K562 (cell line): ENCODE data around the gene CCND3. TPM values are rescaled to one million over a fixed set of nuclear protein-coding genes. Genes with fewer than 3 reads are reported as not detected.

Experiments
- CBFB ChIP-seq: sonication (generic); formaldehyde crosslinking; IDR thresholded peaks from 2 replicates; pipeline ENCODE4 v1.4.0; 2020; ENCODE audit warnings: mild to moderate bottlenecking, missing genetic modification reagents
- E4F1 ChIP-seq: fragments of 250-450 bp; sonication (Bioruptor Pico); IDR thresholded peaks from 2 replicates; pipeline ENCODE4 v1.5.0; 2021; ENCODE audit warnings: mild to moderate bottlenecking, borderline replicate concordance
- FOS ChIP-seq: IDR thresholded peaks from 3 replicates; pipeline ENCODE4 v1.6.1; 2011; ENCODE audit not compliant: insufficient read length; ENCODE audit errors: extremely low read depth
- HSF4 ChIP-seq: fragments of 250-450 bp; sonication (Bioruptor Pico); IDR thresholded peaks from 2 replicates; pipeline ENCODE4 v2.1.2; 2022; ENCODE audit warnings: mild to moderate bottlenecking, moderate library complexity, borderline replicate concordance
- MBD1 ChIP-seq: fragments of 250-450 bp; sonication (Bioruptor Pico); IDR thresholded peaks from 2 replicates; pipeline ENCODE4 v1.8.0; 2022; ENCODE audit warnings: inconsistent platforms
- MLX ChIP-seq, 2 experiments: fragments of 450-650 bp in 1 of 2; sonication (generic) in 1 of 2; formaldehyde crosslinking; conservative IDR thresholded peaks; 2 replicates each; pipeline versions ENCODE4 v1.4.0 to v1.8.1; 2020 to 2022; ENCODE audit warnings: mild to moderate bottlenecking in 1 of 2, missing genetic modification reagents in 1 of 2
- NFE2 ChIP-seq: IDR thresholded peaks from 2 replicates; pipeline ENCODE4 v1.6.1; 2014; ENCODE audit warnings: antibody characterized with exemption, low read depth
- RBM39 ChIP-seq: fragments of 200-400 bp; formaldehyde crosslinking; optimal IDR thresholded peaks from 2 replicates; pipeline ENCODE3; 2018; ENCODE audit warnings: low read depth, low read length
- SFPQ ChIP-seq: fragments of 200-400 bp; formaldehyde crosslinking; IDR thresholded peaks from 2 replicates; pipeline ENCODE4 v1.6.1; 2017; ENCODE audit warnings: mild to moderate bottlenecking, low read depth, low read length, moderate library complexity
- SIN3A ChIP-seq, 2 experiments: fragments of 150-350 bp in 1 of 2; IDR thresholded peaks; 2 replicates each; pipeline ENCODE4 v1.6.1; 2011 to 2016; ENCODE audit warnings: borderline replicate concordance in 2 of 2, low read depth in 2 of 2, low read length in 2 of 2, mild to moderate bottlenecking in 2 of 2, moderate library complexity in 2 of 2; ENCODE audit not compliant: control insufficient read depth in 1 of 2
- SMARCC2 ChIP-seq: fragments of 450-650 bp; IDR thresholded peaks from 2 replicates; pipeline ENCODE4 v1.6.1; 2017; ENCODE audit warnings: antibody characterized with exemption, moderate library complexity, mild to moderate bottlenecking, low read depth
- SRSF1 ChIP-seq: fragments of 200-400 bp; formaldehyde crosslinking; IDR thresholded peaks from 2 replicates; pipeline ENCODE4 v1.6.1; 2017; ENCODE audit warnings: mild to moderate bottlenecking, low read depth, low read length, moderate library complexity
- STAT5A ChIP-seq: IDR thresholded peaks from 2 replicates; pipeline ENCODE4 v1.6.1; 2012; ENCODE audit warnings: low read length, inconsistent platforms, borderline replicate concordance
- ZNF449 ChIP-seq: fragments of 250-450 bp; sonication (Bioruptor Pico); IDR thresholded peaks from 2 replicates; pipeline ENCODE4 v1.8.0; 2022; ENCODE audit warnings: moderate library complexity, mild to moderate bottlenecking, inconsistent platforms
- ZNF57 ChIP-seq: fragments of 450-650 bp; formaldehyde crosslinking; IDR thresholded peaks from 2 replicates; pipeline ENCODE4 v1.4.0; 2020; ENCODE audit warnings: mild to moderate bottlenecking, moderate library complexity
- ZNF668 ChIP-seq: fragments of 250-450 bp; sonication (Bioruptor Pico); IDR thresholded peaks from 2 replicates; pipeline ENCODE4 v1.8.0; 2022; ENCODE audit warnings: mild to moderate bottlenecking, inconsistent platforms
- polyA plus RNA-seq, 8 experiments: library from polyadenylated mRNA; depleted of rRNA in 4 of 8; stranded (reverse) in 5 of 8; unstranded in 3 of 8; fragments of >200 nt; fragmentation: Nextera tagmentation in 2 of 8; fragmentation: Illumina TruSeq in 1 of 8; extraction: Ambion mirVana in 2 of 8; extraction: Trizol in 1 of 8; gene quantifications; 2 replicates each; pipeline versions ENCODE4 v1.2.1 to v1.2.3, GENCODE V29; 2011 to 2014; ENCODE audit warnings: inconsistent platforms in 1 of 8, missing spikeins in 1 of 8
- total RNA-seq, 7 experiments: library from RNA; depleted of rRNA in 6 of 7; stranded (reverse); fragments of >200 nt in 6 of 7; fragmentation: Illumina TruSeq in 2 of 7; extraction: Trizol in 2 of 7; gene quantifications; 2 replicates each; pipeline versions ENCODE4 v1.2.1 to v1.2.3, GENCODE V29; 2011 to 2021; ENCODE audit warnings: low replicate concordance in 1 of 7

CCND3 gene
- total and polyA plus RNA-seq, 9 of the 15 experiments (the other 6 are each of a cell fraction or from before 2014, with no cell fraction given) = 21.5 to 204 (median 97.4) TPM

- TF ChIP-seq MLX (CRISPR knock-in tag; conservative IDR thresholded peaks at IDR 0.05) (peak in 1 of 2 experiments; percentile 82; a peak in 1 of 4 replicates), SIN3A (IDR thresholded peaks at IDR 0.05; ENCODE audit: borderline replicate concordance in 2 of 2, control insufficient read depth in 1 of 2, low read depth in 2 of 2, low read length in 2 of 2) (no peak), NFE2 (no peak), E4F1 (CRISPR knock-in tag) (no peak), ZNF449 (CRISPR knock-in tag) (no peak), ZNF668 (CRISPR knock-in tag) (no peak), MBD1 (CRISPR knock-in tag) (no peak), SRSF1 (no peak), SFPQ (no peak), RBM39 (peak; percentile 31), SMARCC2 (no peak; the same call in 1 of the 2 replicates), CBFB (CRISPR knock-in tag) (peak; percentile 96), ZNF57 (no peak), STAT5A (peak; percentile 59), HSF4 (CRISPR knock-in tag) (0 out of 2 replicates have a peak, but pooled peaks have one; percentile 51), FOS (no peak)
These were observed 5.4 kb downstream of the CCND3 start (continued) for GRCh38 chr6:41936073-41936837.
